Body of pancreas (tissue), 4 donors: ENCODE data around the gene TARS2. TPM values are rescaled to one million over a fixed set of nuclear protein-coding genes. Genes with fewer than 3 reads are reported as not detected.
A peak's percentile ranks its signal among the peaks of the same experiment; 100 is the strongest.

Source experiments
- ATAC-seq: fragments of 150-250 bp; one replicate; pipeline ENCODE4 v1.9.1; 2016
- DNase-seq, 4 donors: peaks; one replicate each; pipeline ENCODE4 v3.0.0-alpha.2; 2019
- H3K27ac ChIP-seq, 4 donors: fragments of 200-600 bp; sonication (generic); 1 replicate in 3 of 4; 2 replicates in 1 of 4; pipeline versions ENCODE4 v1.5.1 to v1.6.1; 2016 to 2019; ENCODE audit warnings: mild to moderate bottlenecking in 1 of 4, mixed read lengths in 1 of 4, moderate library complexity in 1 of 4
- H3K27me3 ChIP-seq, 2 donors: fragments of 200-600 bp; sonication (generic); one replicate each; pipeline ENCODE4 v1.6.0; 2016; ENCODE audit warnings: mild to moderate bottlenecking in 1 of 2
- H3K36me3 ChIP-seq, 2 donors: fragments of 200-600 bp; sonication (generic); replicated peaks in 1 of 2; 2 replicates each; pipeline ENCODE4 v1.5.1; 2016; ENCODE audit warnings: low read depth in 2 of 2; ENCODE audit not compliant: insufficient read depth in 1 of 2
- H3K4me1 ChIP-seq: fragments of 200-600 bp; sonication (generic); one replicate; pipeline ENCODE4 v1.6.0; 2016
- H3K4me3 ChIP-seq, 2 donors: fragments of 200-600 bp; sonication (generic); 1 replicate in 1 of 2; 2 replicates in 1 of 2; pipeline ENCODE4 v1.5.1; 2016 to 2019
- H3K9me3 ChIP-seq, 3 donors: fragments of 200-600 bp; sonication (generic); 1 replicate in 2 of 3; 2 replicates in 1 of 3; pipeline ENCODE4 v1.5.1; 2016
- CTCF ChIP-seq, 7 experiments: fragments of 450-650 bp in 4 of 7; fragments of 200-600 bp in 3 of 7; sonication (generic) in 3 of 7; IDR thresholded peaks; one replicate each; pipeline ENCODE4 v1.5.1; 2016 to 2019; ENCODE audit warnings: antibody characterized with exemption in 7 of 7
- POLR2A ChIP-seq, 3 donors: fragments of 450-650 bp; IDR thresholded peaks; one replicate each; pipeline ENCODE4 v1.6.1; 2016; ENCODE audit warnings: antibody characterized with exemption in 3 of 3, mild to moderate bottlenecking in 2 of 3
- WGBS, 2 donors: methylation state at CpG; one replicate each; pipeline ENCODE4 v1.1.5; 2017; 5-methylcytosine and 5-hydroxymethylcytosine counted together
- intact Hi-C: fragments of 100-400 bp; cut with DNase I; formaldehyde crosslinking; loops from one replicate; pipeline ENCODE4 v1.15.1; 2023
- total RNA-seq, 2 donors: library from RNA; depleted of rRNA; stranded (reverse); fragments of >200 nt; gene quantifications; one replicate each; pipeline ENCODE4 v1.1.0, GENCODE V29; 2016

TARS2 gene
- total RNA-seq, 2 donors from 2014 or later = 4.3 to 7.0 TPM

- no peak overlapping the region for H3K27ac ChIP-seq
- no peaks in the 10 kb centered on the region for H3K9me3 ChIP-seq
- no peak for TF ChIP-seq POLR2A (IDR thresholded peaks at IDR 0.05)
- 69 to 71% methylated on average over 4 of the region's 4 CpGs for WGBS, 2 donors
- DNase-seq (no peak), ATAC-seq (no peak)
- peaks cover 8% of the 10 kb centered on the region for H3K4me1 ChIP-seq
- H3K4me3 ChIP-seq = no peak overlapping the region
- intact Hi-C loops = loop anchor here (5.0 kb wide), 1 partner anchor 57 kb away; no protein-coding TSS in a partner anchor
- peaks cover 16 to 17% of the 10 kb centered on the region in 2 donors for H3K36me3 ChIP-seq
- no peaks in the 10 kb centered on the region for H3K27me3 ChIP-seq
These were observed 12.3 kb upstream of the TARS2 start for GRCh38 chr1:150474869-150475268.

GRCh38 chr1:150476754-150477153 is 10.5 kb upstream of the TARS2 start:
- H3K4me1 ChIP-seq = peaks cover 8% of the 10 kb centered on the region

GRCh38 chr1:150477320-150477719 is 9.9 kb upstream of the TARS2 start:
- intact Hi-C loops = no loop called here
- H3K27ac ChIP-seq = no peak overlapping the region
- ATAC-seq (peak; percentile 35), DNase-seq (no peak)
- no peaks in the 10 kb centered on the region for H3K9me3 ChIP-seq
- peaks cover 8% of the 10 kb centered on the region for H3K4me1 ChIP-seq
- H3K36me3 ChIP-seq = peaks cover 2 to 3% of the 10 kb centered on the region in 2 donors
- 57 to 65% methylated on average over 1 of the region's 1 CpG for WGBS, 2 donors
- no peak overlapping the region for H3K4me3 ChIP-seq
- TF ChIP-seq CTCF (IDR thresholded peaks at IDR 0.05) = no peak
- H3K27me3 ChIP-seq = no peaks in the 10 kb centered on the region

More at GRCh38 chr1:150476754-150477153, 10.5 kb upstream of the TARS2 start:
- Histone ChIP-seq H3K4me3 (no peak overlapping the region), H3K9me3 (no peaks in the 10 kb centered on the region), H3K27me3 (no peaks in the 10 kb centered on the region), H3K36me3 (peaks cover 7 to 9% of the 10 kb centered on the region in 2 donors), H3K27ac (no peak overlapping the region)
- intact Hi-C loops = no loop called here
- no peak for TF ChIP-seq POLR2A (IDR thresholded peaks at IDR 0.05)
- TF ChIP-seq CTCF (IDR thresholded peaks at IDR 0.05) = no peak
- WGBS, 2 donors = 67 to 79% methylated on average over 3 of the region's 3 CpGs
- ATAC-seq = no peak
- DNase-seq = no peak

GRCh38 chr1:150477733-150478132 is 9.5 kb upstream of the TARS2 start:
- Histone ChIP-seq H3K9me3 (no peaks in the 10 kb centered on the region), H3K27ac (no peak overlapping the region), H3K36me3 (no peaks in the 10 kb centered on the region), H3K4me1 (peaks cover 8% of the 10 kb centered on the region), H3K27me3 (no peaks in the 10 kb centered on the region), H3K4me3 (no peak overlapping the region)
- DNase-seq = no peak
- WGBS, 2 donors = 28 to 32% methylated on average over 4 of the region's 4 CpGs
- intact Hi-C loops = no loop called here
- no peak for ATAC-seq
- TF ChIP-seq CTCF (IDR thresholded peaks at IDR 0.05) (no peak), POLR2A (IDR thresholded peaks at IDR 0.05) (no peak)

GRCh38 chr1:150479370-150479769 is 7.8 kb upstream of the TARS2 start:
- no peak for DNase-seq
- TF ChIP-seq POLR2A (IDR thresholded peaks at IDR 0.05) = no peak
- no peak for TF ChIP-seq CTCF (IDR thresholded peaks at IDR 0.05)
- intact Hi-C loops = no loop called here
- Histone ChIP-seq H3K9me3 (no peaks in the 10 kb centered on the region), H3K27me3 (no peaks in the 10 kb centered on the region), H3K36me3 (no peaks in the 10 kb centered on the region), H3K4me1 (no peaks in the 10 kb centered on the region), H3K27ac (no peak overlapping the region), H3K4me3 (no peak overlapping the region)
- ATAC-seq = no peak
- 36 to 38% methylated on average over 4 of the region's 4 CpGs for WGBS, 2 donors
